Gastrocnemius medialis (tissue), 4 donors: ENCODE data around the gene ZBTB7A.

ENCODE experiments used
- CTCF ChIP-seq, 5 experiments: fragments of 450-650 bp in 3 of 5; fragments of 200-600 bp in 2 of 5; sonication (generic) in 2 of 5; IDR thresholded peaks in 4 of 5; conservative IDR thresholded peaks in 1 of 5; 1 replicate in 4 of 5; 2 replicates in 1 of 5; pipeline ENCODE4 v1.5.1; 2016 to 2019; ENCODE audit warnings: antibody characterized with exemption in 5 of 5, mild to moderate bottlenecking in 3 of 5, moderate library complexity in 3 of 5
- POLR2A ChIP-seq, 2 donors: fragments of 450-650 bp; IDR thresholded peaks; one replicate each; pipeline ENCODE4 v1.6.1; 2017; ENCODE audit warnings: antibody characterized with exemption in 2 of 2, mild to moderate bottlenecking in 2 of 2, moderate library complexity in 2 of 2

DNA sequence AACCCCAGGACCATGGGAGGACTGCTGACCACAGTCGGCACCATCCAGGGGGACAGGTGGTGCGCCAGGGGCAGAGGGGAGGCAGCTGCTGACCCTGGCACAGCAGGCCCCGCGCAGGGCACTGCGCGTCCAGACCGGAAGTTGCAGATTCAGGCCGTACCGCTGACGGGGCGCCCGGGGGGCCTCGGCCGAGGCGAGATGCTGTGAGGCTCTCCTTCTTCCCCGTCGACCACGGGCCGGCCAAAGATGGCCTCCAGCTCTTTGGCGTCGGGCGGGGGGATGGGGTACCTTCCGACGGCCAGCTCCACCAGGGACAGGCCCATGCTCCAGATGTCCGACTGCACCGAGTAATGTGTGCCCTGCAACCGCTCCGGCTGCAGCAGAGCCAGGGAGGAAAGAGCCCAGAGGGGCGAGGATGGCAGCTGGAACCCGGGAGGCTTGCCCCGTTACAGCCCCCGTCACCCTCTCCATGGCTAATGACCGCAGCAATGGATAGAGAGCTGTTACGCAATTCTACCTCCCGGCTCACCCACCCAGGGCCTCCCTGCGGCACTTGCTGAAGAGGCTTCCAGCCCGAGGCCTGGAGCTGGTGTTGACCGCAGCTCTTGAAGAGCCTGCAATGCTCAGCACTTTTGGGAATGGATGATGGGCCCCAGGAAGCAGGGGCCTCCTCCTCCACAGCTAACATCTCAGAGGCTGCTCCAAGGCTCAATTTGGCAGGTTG lies 32.5 kb upstream of the ZBTB7A start:
- no peak for TF ChIP-seq CTCF (IDR thresholded peaks at IDR 0.05 in 4 of 5, conservative IDR thresholded peaks at IDR 0.05 in 1 of 5)
- no peak for TF ChIP-seq POLR2A (IDR thresholded peaks at IDR 0.05)
